ENCODE measurements around the gene GPR27.

GRCh38 chr3:71789922-71790321, 36.3 kb downstream of the GPR27 start:
- no peak for TF ChIP-seq GATA2 (IDR thresholded peaks at IDR 0.05; ENCODE audit: low read depth, low read length)
- no peak for TF ChIP-seq GATA3 (IDR thresholded peaks at IDR 0.05; ENCODE audit: low read depth, low read length)

All from SH-SY5Y (cell line).